Common myeloid progenitor, CD34-positive (primary cell): Measurements from ENCODE around the gene PHLDB2.

Experiments
- CTCF ChIA-PET: fragments of 350-600 bp; sonication (Branson Sonifier 250); formaldehyde crosslinking; loops from one replicate; lab custom pipeline; 2021; ENCODE audit warnings: antibody characterized with exemption; lab: Charles Lee
- POLR2A ChIA-PET: fragments of 350-600 bp; sonication (Branson Sonifier 250); formaldehyde crosslinking; loops from one replicate; lab custom pipeline; 2021; ENCODE audit warnings: antibody characterized with exemption; lab: Charles Lee
- DNase-seq, 3 donors: peaks; one replicate each; pipeline versions ENCODE4 v3.0.0 to v3.0.0-alpha.2; 2013
- H3K27ac ChIP-seq, 2 experiments: 1 replicate in 1 of 2; 2 replicates in 1 of 2; pipeline ENCODE4 v1.7.0; 2013; ENCODE audit warnings: inconsistent platforms in 2 of 2, low read length in 2 of 2, mild to moderate bottlenecking in 2 of 2, low read depth in 1 of 2, moderate library complexity in 1 of 2; ENCODE audit not compliant: severe bottlenecking in 2 of 2, insufficient read depth in 1 of 2, poor library complexity in 1 of 2
- H3K27me3 ChIP-seq, 5 experiments: replicated peaks in 2 of 5; 1 replicate in 3 of 5; 2 replicates in 2 of 5; pipeline versions ENCODE4 v1.6.1 to v1.7.0; 2013; ENCODE audit warnings: low read length in 4 of 5, mild to moderate bottlenecking in 2 of 5, moderate library complexity in 2 of 5, inconsistent platforms in 1 of 5; ENCODE audit not compliant: insufficient read depth in 5 of 5, control insufficient read depth in 4 of 5
- H3K36me3 ChIP-seq, 4 experiments: 1 replicate in 2 of 4; 2 replicates in 2 of 4; pipeline versions ENCODE4 v1.6.1 to v1.7.0; 2013; ENCODE audit warnings: low read length in 3 of 4, control low read depth in 1 of 4, mild to moderate bottlenecking in 1 of 4; ENCODE audit not compliant: control insufficient read depth in 4 of 4, insufficient read depth in 4 of 4
- H3K4me1 ChIP-seq, 4 experiments: 1 replicate in 3 of 4; 2 replicates in 1 of 4; pipeline versions ENCODE4 v1.6.1 to v1.7.1; 2013; ENCODE audit warnings: low read length in 3 of 4, mild to moderate bottlenecking in 3 of 4, control low read depth in 1 of 4, inconsistent platforms in 1 of 4, moderate library complexity in 1 of 4; ENCODE audit not compliant: control insufficient read depth in 4 of 4, insufficient read depth in 4 of 4; ENCODE audit errors: control extremely low read depth in 1 of 4
- H3K4me3 ChIP-seq, 7 experiments: 1 replicate in 4 of 7; 2 replicates in 3 of 7; pipeline versions ENCODE4 v1.5.1 to v1.7.0; 2013; ENCODE audit warnings: mild to moderate bottlenecking in 7 of 7, low read length in 6 of 7, moderate library complexity in 6 of 7, inconsistent platforms in 2 of 7, low read depth in 2 of 7, control low read depth in 1 of 7; ENCODE audit not compliant: insufficient read depth in 4 of 7, control insufficient read depth in 1 of 7; ENCODE audit errors: extremely low read depth in 1 of 7
- H3K9me3 ChIP-seq, 5 experiments: 1 replicate in 4 of 5; 2 replicates in 1 of 5; pipeline versions ENCODE4 v1.6.1 to v1.7.1; 2013; ENCODE audit warnings: low read length in 4 of 5, mild to moderate bottlenecking in 2 of 5, inconsistent platforms in 1 of 5, low read depth in 1 of 5, moderate library complexity in 1 of 5; ENCODE audit not compliant: control insufficient read depth in 4 of 5, insufficient read depth in 2 of 5; ENCODE audit errors: control extremely low read depth in 1 of 5
- WGBS: methylation state at CpG from one replicate; pipeline ENCODE4 v1.1.5; 2013; ENCODE audit not compliant: insufficient coverage; 5-methylcytosine and 5-hydroxymethylcytosine counted together

The PHLDB2 gene

GRCh38 chr3:111819927-111820326 lies 39.1 kb upstream of the PHLDB2 start:
- H3K27me3 ChIP-seq: no peaks in the 10 kb centered on the region
- 100% methylated on average over 1 of the region's 5 CpGs for WGBS
- H3K4me3 ChIP-seq: no peak overlapping the region
- no peaks in the 10 kb centered on the region for H3K36me3 ChIP-seq
- DNase-seq: no peak
- H3K27ac ChIP-seq: no peak overlapping the region
- CTCF ChIA-PET: no interaction called here
- POLR2A ChIA-PET: no interaction called here
- H3K9me3 ChIP-seq: peaks cover 0 to 17% (median 5%) of the 10 kb centered on the region in 5 experiments
- H3K4me1 ChIP-seq: peaks cover 0 to 9% (median 3%) of the 10 kb centered on the region in 4 experiments

GRCh38 chr3:111820651-111821050 lies 38.4 kb upstream of the PHLDB2 start:
- H3K4me1 ChIP-seq: peaks cover 0 to 9% (median 3%) of the 10 kb centered on the region in 4 experiments
- H3K4me3 ChIP-seq: no peak overlapping the region
- H3K27ac ChIP-seq: no peak overlapping the region
- POLR2A ChIA-PET: no interaction called here
- H3K27me3 ChIP-seq: no peaks in the 10 kb centered on the region
- CTCF ChIA-PET: no interaction called here
- 94% methylated on average over 2 of the region's 3 CpGs for WGBS
- peaks cover 0 to 17% (median 4%) of the 10 kb centered on the region in 5 experiments for H3K9me3 ChIP-seq
- H3K36me3 ChIP-seq: no peaks in the 10 kb centered on the region
- no peak for DNase-seq

- H3K27ac ChIP-seq: no peak overlapping the region
- no peak overlapping the region for H3K4me3 ChIP-seq
- H3K27me3 ChIP-seq: no peaks in the 10 kb centered on the region
- ChIA-PET CTCF (no interaction called here), POLR2A (no interaction called here)
- no peaks in the 10 kb centered on the region for H3K36me3 ChIP-seq
- peaks cover 0 to 10% (median 3%) of the 10 kb centered on the region in 5 experiments for H3K9me3 ChIP-seq
- DNase-seq: peak in 1 of 3 donors; percentile 1
- H3K4me1 ChIP-seq: peaks cover 0 to 9% (median 6%) of the 10 kb centered on the region in 4 experiments
Measured at GRCh38 chr3:111821891-111822290, 37.2 kb upstream of the PHLDB2 start.

GRCh38 chr3:111822804-111823203 lies 36.3 kb upstream of the PHLDB2 start:
- Histone ChIP-seq H3K9me3 (peaks cover 0 to 10% (median 3%) of the 10 kb centered on the region in 5 experiments), H3K36me3 (no peaks in the 10 kb centered on the region), H3K4me3 (no peak overlapping the region), H3K27me3 (no peaks in the 10 kb centered on the region), H3K27ac (no peak overlapping the region), H3K4me1 (peaks cover 0 to 12% (median 6%) of the 10 kb centered on the region in 4 experiments)
- no CpG with 5 or more reads among the region's 1 CpG for WGBS
- ChIA-PET CTCF (interaction anchor here (0.6 to 0.9 kb wide), 2 partner anchors 19 to 72 kb away, joined by 3 read pairs; no protein-coding TSS in a partner anchor), POLR2A (no interaction called here)
- no peak for DNase-seq

GRCh38 chr3:111823341-111823855 lies 35.7 kb upstream of the PHLDB2 start:
- ChIA-PET POLR2A (no interaction called here), CTCF (interaction anchor here (0.9 kb wide), 1 partner anchor 71 kb away, joined by 3 read pairs; no protein-coding TSS in a partner anchor)
- DNase-seq: no peak
- Histone ChIP-seq H3K4me1 (peaks cover 0 to 12% (median 6%) of the 10 kb centered on the region in 4 experiments), H3K9me3 (peaks cover 0 to 10% (median 3%) of the 10 kb centered on the region in 5 experiments), H3K27ac (no peak overlapping the region), H3K4me3 (no peak overlapping the region), H3K36me3 (no peaks in the 10 kb centered on the region), H3K27me3 (no peaks in the 10 kb centered on the region)
- 100% methylated on average over 1 of the region's 4 CpGs for WGBS

GRCh38 chr3:111824351-111824750 lies 34.7 kb upstream of the PHLDB2 start:
- ChIA-PET CTCF (interaction anchor here (0.7 kb wide), 1 partner anchor 48 kb away, joined by 3 read pairs; no protein-coding TSS in a partner anchor), POLR2A (no interaction called here)
- Histone ChIP-seq H3K36me3 (no peaks in the 10 kb centered on the region), H3K9me3 (peaks cover 0 to 8% (median 0%) of the 10 kb centered on the region in 5 experiments), H3K27me3 (no peaks in the 10 kb centered on the region), H3K27ac (no peak overlapping the region), H3K4me1 (peaks cover 0 to 12% (median 6%) of the 10 kb centered on the region in 4 experiments), H3K4me3 (no peak overlapping the region)
- WGBS: 71% methylated on average over 4 of the region's 4 CpGs
- no peak for DNase-seq

- Histone ChIP-seq H3K9me3 (no peaks in the 10 kb centered on the region), H3K4me3 (no peak overlapping the region), H3K27me3 (no peaks in the 10 kb centered on the region), H3K4me1 (peaks cover 0 to 9% (median 3%) of the 10 kb centered on the region in 4 experiments), H3K27ac (no peak overlapping the region), H3K36me3 (no peaks in the 10 kb centered on the region)
- WGBS: 75% methylated on average over 1 of the region's 1 CpG
- DNase-seq: no peak
- ChIA-PET CTCF (interaction anchor here (1.5 kb wide), 1 partner anchor 33 kb away, joined by 3 read pairs; no protein-coding TSS in a partner anchor), POLR2A (interaction anchor here (0.6 kb wide), 1 partner anchor 29 kb away, joined by 5 read pairs; no protein-coding TSS in a partner anchor)
Measured at GRCh38 chr3:111827871-111828270, 31.2 kb upstream of the PHLDB2 start.
